Hepatocyte (in vitro differentiated cells): ENCODE measurements around the gene TPM2.

Source experiments
- CTCF ChIP-seq: fragments of 200-600 bp; sonication (generic); IDR thresholded peaks from 2 replicates; pipeline ENCODE4 v1.5.1; 2016; ENCODE audit warnings: antibody characterized with exemption, mild to moderate bottlenecking; ENCODE audit not compliant: poor library complexity
- EZH2 ChIP-seq: fragments of 200-600 bp; sonication (generic); IDR thresholded peaks from 2 replicates; pipeline ENCODE4 v1.6.1; 2016; ENCODE audit warnings: antibody characterized with exemption, mild to moderate bottlenecking, borderline replicate concordance
- EZH2phosphoT487 ChIP-seq: fragments of 200-600 bp; sonication (generic); IDR thresholded peaks from one replicate; pipeline ENCODE4 v1.6.1; 2018; ENCODE audit warnings: antibody characterized with exemption, mild to moderate bottlenecking, low read depth, moderate library complexity; ENCODE audit not compliant: unreplicated experiment, severe bottlenecking

DNA sequence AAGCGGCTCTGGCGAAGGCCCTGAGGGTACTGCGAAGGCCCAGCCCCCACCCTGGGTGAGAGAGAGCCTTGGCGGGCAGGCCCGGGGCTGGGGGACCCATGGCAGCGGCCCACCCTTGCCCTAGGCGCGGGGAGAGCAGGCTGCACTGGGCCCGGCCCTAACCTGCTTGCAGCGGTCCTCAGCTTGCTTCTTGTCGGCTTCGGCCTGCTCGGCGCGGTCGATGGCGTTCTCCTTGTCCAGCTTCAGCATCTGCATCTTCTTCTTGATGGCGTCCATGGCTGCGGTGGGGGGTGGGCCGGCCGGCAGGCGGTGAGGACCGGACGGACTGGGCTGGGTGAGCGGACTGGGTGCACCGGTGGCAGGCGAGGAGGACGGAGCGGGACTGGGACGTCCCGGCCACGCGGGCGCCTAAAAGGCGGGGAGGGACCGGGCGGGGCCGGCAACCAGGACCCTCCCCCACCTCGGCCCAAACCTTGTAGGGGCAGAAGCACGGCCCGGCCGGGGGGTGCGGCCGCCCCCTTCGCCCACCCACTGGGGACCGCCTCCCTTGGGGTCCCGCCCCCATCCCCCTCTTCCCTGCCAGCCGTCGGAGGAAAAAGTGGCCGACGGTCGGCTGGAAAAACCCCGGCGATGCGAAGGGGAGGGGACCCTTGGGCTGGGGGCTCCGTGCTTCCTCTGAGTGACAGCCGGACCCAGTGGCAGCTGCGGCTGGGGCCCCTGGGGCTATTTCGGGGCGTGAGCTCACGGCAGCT, at the start of gene TPM2:
- TF ChIP-seq CTCF (no peak), EZH2phosphoT487 (no peak), EZH2 (no peak)
